ENCODE measurements around the gene SMTNL2.
"Not testable (repeated sequence)": the region's sequence is repeated elsewhere in the genome, so short reads cannot be mapped to it uniquely, and the experiment has no call there.

The SMTNL2 gene

GRCh38 chr17:4638766-4639165 lies 54.4 kb downstream of the SMTNL2 start:
- not testable (repeated sequence) for DNase-seq

GRCh38 chr17:4639301-4640059 lies 55.2 kb downstream of the SMTNL2 start:
- DNase-seq: not testable (repeated sequence)

GRCh38 chr17:4640569-4641188 lies 56.4 kb downstream of the SMTNL2 start:
- not testable (repeated sequence) for DNase-seq

GRCh38 chr17:4641297-4642195 lies 57.2 kb downstream of the SMTNL2 start, which contains the start of gene ALOX15:
Gene ALOX15, minus strand, starts transcription at chr17:4641678. Its CDS starts 27 bp downstream, at chr17:4641651.
- no peak for DNase-seq

GRCh38 chr17:4642286-4642685 lies 58.0 kb downstream of the SMTNL2 start:
- DNase-seq: no peak

DNA sequence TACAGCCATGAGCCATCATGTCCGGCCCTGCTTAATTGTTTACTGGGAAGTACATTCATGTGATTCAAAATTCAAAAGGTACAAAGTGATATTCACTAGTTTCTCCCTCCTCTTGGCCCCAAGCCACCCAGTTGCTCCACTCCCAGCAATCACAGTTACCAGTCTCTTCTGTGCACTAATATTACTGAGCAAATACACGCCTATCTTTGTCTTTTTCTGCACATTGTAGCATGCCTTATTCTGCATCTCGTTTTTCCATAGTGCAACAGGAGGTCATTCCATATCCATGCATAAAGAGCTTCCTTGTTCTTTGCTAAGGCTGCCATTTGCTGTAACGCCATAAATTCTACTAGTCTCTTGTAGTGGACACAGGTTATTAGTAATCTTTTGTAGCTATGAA lies 59.3 kb downstream of the SMTNL2 start:
- no peak for DNase-seq

DNA sequence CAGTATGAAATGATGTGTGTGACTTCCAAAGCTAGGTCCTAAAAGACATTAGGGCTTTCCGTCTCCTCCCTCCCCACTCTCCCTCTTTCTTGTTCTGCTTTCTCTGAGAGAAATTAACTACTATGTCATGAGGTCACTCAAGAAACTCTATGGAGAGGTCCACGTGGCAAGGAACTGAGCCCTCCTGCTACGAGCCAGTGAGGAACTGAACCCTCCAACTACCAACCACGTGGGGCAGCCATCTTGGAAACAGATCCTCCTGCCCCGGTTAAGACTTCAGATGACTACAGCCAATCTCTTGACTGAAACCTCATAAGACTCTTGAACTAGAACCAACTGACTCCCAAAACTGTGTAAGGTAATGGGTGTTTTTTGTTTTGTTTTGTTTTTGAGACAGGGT lies 61.3 kb downstream of the SMTNL2 start:
- DNase-seq: no peak

DNA sequence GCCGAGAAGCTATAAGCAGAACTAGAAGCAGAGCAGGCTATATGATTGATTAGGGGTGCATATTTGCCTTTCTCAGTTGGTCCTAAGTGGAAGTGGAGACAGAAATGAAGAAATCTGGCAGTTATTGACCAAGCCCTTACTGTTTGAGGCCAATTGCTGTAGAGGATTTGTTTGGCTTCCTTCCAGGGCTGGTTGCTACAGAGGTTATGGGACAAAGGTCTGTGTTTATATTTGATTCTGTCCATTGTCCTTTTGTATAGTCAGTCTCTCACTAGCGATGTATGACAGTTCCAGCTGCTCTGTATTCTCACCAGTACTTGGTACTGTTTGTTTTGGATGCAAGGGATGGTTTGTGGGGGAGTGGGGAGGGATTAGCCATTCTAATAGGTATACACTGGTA lies 64.4 kb downstream of the SMTNL2 start:
- DNase-seq: no peak

DNA sequence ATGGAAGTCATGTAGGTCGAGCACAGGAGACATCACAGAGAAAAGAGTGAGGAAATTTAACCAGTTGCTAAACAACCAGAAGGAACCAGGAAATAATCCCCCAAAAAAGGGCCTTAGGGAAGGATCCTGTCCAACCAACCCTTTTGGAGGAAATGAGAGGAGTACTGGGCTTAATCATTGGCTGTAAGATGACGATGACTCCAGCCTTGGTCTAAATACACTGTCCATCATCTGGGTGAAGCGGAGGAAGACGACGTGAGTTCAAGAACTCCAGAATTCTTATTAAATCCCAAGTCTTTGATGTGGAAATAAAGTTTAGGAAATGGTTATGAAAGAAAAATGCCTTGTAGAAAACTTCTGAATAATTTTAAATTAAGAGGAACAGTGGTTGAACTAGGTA lies 68.7 kb downstream of the SMTNL2 start:
- DNase-seq: no peak

GRCh38 chr17:4655933-4656332 lies 71.6 kb downstream of the SMTNL2 start:
- not testable (repeated sequence) for DNase-seq

- no peak for DNase-seq
These were observed 73.3 kb downstream of the SMTNL2 start for GRCh38 chr17:4657678-4658077.

Data from CD4-positive, alpha-beta T cell treated with Interleukin-4 for 4 hours (primary cell).